ENCODE data around the gene TOMM34. TPM values are rescaled to one million over a fixed set of nuclear protein-coding genes. Genes with fewer than 3 reads are reported as not detected.

TOMM34 gene
- polyA plus RNA-seq, 12 donors = 12.1 to 19.1 (median 13.7) TPM; not detected in 1

DNA sequence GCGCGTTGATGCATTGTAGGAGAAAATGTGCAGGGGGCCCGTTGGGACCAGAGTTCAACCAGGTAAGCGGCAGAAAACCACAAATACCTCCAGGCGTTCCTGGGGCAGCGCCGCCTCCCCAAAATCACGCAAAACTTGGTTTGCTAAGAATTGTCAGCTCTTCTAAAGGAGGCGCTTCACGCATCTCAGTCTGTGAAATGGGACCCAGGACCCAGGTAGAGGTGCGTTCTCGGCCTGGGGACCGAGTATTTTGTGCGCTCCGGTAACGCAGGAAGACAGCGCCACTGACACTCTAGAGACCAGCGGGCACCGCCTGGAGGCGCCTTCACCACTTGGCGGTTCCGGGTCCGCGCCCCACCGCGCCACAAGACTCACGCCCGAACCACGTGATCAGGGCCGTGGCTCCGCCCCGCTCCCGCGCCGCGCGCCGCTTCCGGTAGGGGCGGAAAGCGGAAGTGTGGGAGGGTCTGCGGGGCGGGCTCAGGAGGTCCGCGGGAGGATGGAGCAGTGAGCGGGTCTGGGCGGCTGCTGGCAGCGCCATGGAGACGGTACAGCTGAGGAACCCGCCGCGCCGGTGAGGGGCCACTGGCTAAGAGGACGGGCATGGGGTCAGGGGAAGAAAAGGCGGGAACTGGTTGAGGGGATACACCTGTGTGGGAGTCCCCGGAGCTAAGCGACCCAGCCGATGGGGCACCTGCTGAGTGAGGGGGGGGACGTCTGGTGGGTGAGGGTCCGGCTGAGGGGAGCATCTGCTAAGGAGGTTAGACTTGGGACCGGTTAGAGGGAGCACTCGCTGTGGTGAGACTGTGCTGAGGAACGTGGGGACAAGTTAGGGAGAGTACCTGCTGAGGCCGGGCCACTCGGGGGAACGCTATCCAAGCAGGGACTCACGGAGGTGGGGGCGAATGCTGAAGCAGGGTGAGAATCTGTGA lies 6.1 kb upstream of the TOMM34 start, which contains the start of gene STK4:
STK4 (plus strand) TSS at position 483 of the 932 bp plus-strand sequence; CDS start at position 540, 57 bp downstream.
- DNase-seq = peak; percentile 94

DNA sequence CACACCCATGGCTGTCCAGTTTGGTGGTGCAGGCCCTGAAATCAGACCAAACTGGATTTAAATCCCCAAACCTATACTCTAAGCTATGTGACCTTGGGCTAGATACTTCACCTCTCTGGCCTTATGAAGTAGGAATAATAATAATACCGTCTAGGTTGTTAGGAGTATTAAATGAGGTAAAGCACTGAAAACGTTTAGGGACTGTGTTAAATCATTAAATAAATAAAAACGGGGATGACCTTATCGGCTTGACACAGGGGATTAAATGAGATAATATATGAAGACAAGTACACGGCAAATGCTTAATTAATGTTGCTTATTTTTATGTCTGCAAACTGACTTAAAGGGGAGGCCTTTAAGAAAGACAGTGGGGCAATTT lies 5.4 kb upstream of the TOMM34 start:
- no peak for DNase-seq

- DNase-seq = no peak
Measured at GRCh38 chr20:44963325-44964215, 3.4 kb upstream of the TOMM34 start.

GRCh38 chr20:44962483-44962882 lies 2.3 kb upstream of the TOMM34 start:
- DNase-seq = no peak

- DNase-seq = no peak
Measured at GRCh38 chr20:44961870-44962267, 1.7 kb upstream of the TOMM34 start.

DNA sequence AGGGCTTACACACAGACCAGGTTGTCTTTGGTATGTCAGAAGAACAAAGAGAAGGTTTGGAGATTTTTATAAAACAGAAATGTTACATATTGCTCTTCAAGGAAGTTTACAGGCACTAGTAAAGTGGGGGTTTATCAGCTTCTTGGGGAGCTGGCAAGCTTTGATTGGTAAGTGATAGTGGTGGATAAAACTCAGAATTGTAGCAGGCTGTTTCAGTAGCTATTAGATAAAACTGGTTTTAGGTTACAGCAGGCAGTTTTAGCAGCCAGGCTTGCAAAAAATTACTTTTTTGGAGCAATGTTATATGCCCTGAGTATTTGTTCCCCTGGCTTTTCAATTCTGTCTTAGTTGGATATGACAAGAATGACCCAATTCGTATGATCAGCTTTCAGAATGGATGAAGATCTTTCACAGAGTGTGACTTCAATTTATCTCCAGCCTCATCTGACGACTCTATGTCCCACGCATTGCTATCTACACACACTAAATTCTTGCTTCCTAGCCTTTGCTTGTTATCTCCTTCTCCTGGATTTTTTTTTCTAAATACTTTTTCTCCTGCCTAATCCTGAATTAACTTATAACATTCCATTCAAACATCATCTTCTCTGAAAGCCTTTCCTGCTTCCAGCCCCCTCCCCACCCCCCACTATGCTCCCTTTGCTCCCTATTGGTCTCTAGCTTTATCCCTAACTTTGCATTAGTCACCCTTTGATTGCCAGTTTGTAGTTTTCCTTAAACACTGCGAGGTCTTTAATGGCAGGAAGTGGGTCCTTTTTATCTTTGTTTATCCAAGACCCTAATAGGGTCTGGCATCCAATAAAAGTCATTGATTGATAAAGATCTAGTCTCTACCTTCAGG lies 1.0 kb upstream of the TOMM34 start:
- no peak for DNase-seq

- DNase-seq = peak; percentile 16
Measured at GRCh38 chr20:44959638-44960102, 527 bp downstream of the TOMM34 start.

GRCh38 chr20:44959082-44959637 lies 1.0 kb downstream of the TOMM34 start:
- peak; percentile 23 for DNase-seq

DNA sequence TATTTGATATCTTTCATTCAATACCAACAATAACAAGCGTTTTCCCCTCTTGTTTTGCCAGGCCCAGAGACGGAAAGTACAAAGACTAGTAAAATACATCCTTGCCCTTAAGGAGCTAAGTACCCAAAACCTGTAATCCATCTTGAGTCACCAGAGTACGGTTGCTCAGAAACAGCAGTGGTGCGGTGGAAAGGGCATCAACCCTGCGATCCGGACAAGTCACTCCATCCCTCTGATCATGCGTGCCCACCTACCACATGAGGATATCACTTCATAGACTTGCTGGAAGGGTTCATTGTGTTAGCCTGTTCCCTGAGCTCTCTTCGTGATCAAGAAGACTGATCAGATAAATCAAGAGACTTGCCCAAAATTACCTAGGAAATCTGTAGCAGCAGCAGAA lies 1.9 kb downstream of the TOMM34 start:
- no peak for DNase-seq

GRCh38 chr20:44956410-44956809 lies 3.8 kb downstream of the TOMM34 start:
- DNase-seq = no peak

GRCh38 chr20:44955270-44955669 lies 4.9 kb downstream of the TOMM34 start:
- DNase-seq = no peak

GRCh38 chr20:44954211-44954610 lies 6.0 kb downstream of the TOMM34 start:
- no peak for DNase-seq

DNA sequence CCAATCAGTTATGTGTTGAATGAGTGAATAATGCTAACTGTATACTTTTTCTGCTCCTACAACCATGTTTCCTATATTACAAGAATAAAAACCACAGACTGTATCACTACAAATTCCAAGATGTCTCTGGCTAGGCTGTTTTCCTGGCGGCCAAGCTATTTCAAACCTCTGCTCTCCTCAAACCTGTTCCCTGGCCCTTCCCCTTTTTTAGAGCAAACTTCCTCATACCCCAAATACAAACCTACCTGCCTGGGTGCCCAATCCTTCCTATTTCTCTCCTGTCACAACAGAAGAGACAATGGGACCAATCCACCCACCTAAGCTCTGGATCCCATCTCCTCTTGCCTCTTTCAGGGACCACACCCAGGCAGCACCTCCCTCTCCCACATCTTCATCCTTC lies 7.5 kb downstream of the TOMM34 start:
- DNase-seq = no peak

GRCh38 chr20:44950368-44950767 lies 9.8 kb downstream of the TOMM34 start:
- DNase-seq = no peak

DNA sequence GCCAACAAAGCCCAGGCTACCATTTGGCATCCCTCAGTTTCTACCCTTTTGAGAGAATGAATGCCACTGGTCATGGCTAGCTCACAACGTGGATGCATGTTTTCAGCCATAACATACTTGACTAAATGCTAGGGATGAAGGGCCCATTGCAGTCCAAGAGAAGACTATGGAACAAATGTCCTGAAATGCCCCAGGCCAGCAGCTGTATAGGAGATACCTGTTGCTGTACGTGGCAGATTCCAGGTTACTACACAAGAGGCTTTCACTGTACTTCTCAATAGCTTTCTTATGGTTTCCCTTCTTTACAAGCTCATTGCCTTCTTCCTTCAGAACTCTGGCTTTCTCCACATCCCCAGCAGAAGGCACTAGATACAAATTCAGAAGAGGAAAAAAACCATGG lies 11.7 kb downstream of the TOMM34 start:
- no peak for DNase-seq

DNA sequence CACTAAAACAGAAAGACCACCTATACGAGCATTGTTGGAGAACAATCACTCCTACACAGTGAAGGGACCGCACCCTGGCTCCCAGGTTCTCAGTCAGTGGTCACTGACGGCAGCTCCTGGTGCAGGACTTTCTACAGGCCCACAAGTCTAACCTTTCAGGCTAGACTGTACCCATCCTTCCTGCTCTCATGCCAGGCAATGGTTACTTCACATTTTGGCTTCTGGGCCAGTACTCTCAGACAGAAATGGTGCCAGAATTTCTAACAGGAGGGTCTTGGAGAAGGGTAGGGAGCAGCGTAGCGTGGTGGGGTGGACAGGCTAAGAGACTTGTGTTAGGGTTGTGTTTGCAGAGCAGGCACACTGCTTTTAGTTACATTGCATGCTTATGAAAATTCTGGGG lies 12.1 kb downstream of the TOMM34 start:
- no peak for DNase-seq

- DNase-seq = no peak
Measured at GRCh38 chr20:44946271-44946852, 13.8 kb downstream of the TOMM34 start.

- DNase-seq = no peak
Measured at GRCh38 chr20:44945261-44945660, 14.9 kb downstream of the TOMM34 start.

GRCh38 chr20:44943828-44944227 lies 16.4 kb downstream of the TOMM34 start:
- DNase-seq = no peak

DNA sequence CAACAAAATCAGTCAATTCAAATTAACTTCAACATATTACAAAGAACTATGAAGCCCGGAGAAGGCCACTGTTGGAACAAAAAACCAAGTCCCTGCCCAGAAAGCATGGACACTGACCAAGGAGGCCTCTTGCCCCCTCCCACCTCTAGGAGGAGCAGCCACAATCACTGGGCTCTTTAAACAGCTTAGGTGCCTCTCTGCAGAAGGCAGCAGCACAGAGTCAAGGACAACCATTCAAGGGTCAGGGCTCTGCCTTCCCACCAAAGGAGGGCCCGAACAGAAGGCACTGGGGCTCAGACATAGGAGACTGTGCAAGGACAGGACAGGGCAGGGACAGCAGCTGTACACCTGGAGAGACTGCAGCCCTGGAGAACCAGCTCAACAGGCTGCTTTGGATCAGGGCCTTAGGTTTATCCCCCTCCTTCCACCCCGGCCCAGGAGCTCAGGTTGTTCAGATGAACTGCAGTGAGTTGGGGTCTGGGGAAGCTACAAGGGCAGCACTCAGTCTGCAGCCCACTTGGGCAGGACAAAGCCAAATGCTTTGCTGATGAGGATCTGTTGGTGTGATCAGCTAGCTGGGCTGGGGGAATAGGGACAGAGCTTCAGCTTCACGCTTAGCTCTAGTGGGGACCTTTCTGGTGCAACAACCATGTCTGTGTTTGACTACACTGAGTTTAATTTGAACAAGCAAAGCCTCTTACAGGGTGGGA lies 17.8 kb downstream of the TOMM34 start:
- DNase-seq = no peak
